DOHH2 (cell line): ENCODE data around the gene TMEM132E.

Experiments used
- H3F3A ChIP-seq: fragments of 200-600 bp; sonication (generic), shearing (Covaris generic); 2 replicates; pipeline ENCODE4 v1.6.0; 2016; ENCODE audit warnings: antibody characterized with exemption, mild to moderate bottlenecking; ENCODE audit not compliant: control insufficient read depth, insufficient read depth
- H3K27ac ChIP-seq: fragments of 200-600 bp; sonication (generic); 2 replicates; pipeline ENCODE4 v1.5.1; 2014; ENCODE audit warnings: low read depth, mild to moderate bottlenecking, low read length, moderate library complexity
- H3K27me3 ChIP-seq: fragments of 200-600 bp; sonication (generic); 2 replicates; pipeline ENCODE4 v1.6.1; 2014; ENCODE audit warnings: mild to moderate bottlenecking, low read length, mixed read lengths; ENCODE audit not compliant: control insufficient read depth
- H3K36me3 ChIP-seq: fragments of 200-600 bp; sonication (generic); 2 replicates; pipeline ENCODE4 v1.6.1; 2014; ENCODE audit warnings: mild to moderate bottlenecking, low read length, moderate library complexity, mixed read lengths; ENCODE audit not compliant: control insufficient read depth
- H3K4me1 ChIP-seq: fragments of 200-600 bp; sonication (generic); 2 replicates; pipeline ENCODE4 v1.6.1; 2014; ENCODE audit warnings: mild to moderate bottlenecking, low read length, mixed read lengths; ENCODE audit not compliant: control insufficient read depth
- H3K4me2 ChIP-seq: fragments of 200-600 bp; sonication (generic); 2 replicates; pipeline ENCODE4 v1.6.0; 2014; ENCODE audit warnings: mild to moderate bottlenecking, low read length, moderate library complexity
- H3K4me3 ChIP-seq: fragments of 200-600 bp; sonication (generic); 2 replicates; pipeline ENCODE4 v1.5.1; 2014; ENCODE audit warnings: mild to moderate bottlenecking, low read length, mixed read lengths
- H3K79me2 ChIP-seq: fragments of 200-600 bp; sonication (generic); 2 replicates; pipeline ENCODE4 v1.6.1; 2014; ENCODE audit warnings: mild to moderate bottlenecking, low read length, mixed read lengths; ENCODE audit not compliant: control insufficient read depth
- H3K9me2 ChIP-seq: fragments of 200-600 bp; sonication (generic); replicated peaks from 2 replicates; pipeline ENCODE4 v1.6.1; 2014; ENCODE audit warnings: mild to moderate bottlenecking, low read length, mixed read lengths; ENCODE audit not compliant: control insufficient read depth
- H3K9me3 ChIP-seq: fragments of 200-600 bp; sonication (generic); 2 replicates; pipeline ENCODE4 v1.6.1; 2014; ENCODE audit warnings: antibody characterized with exemption, low read length, mixed read lengths; ENCODE audit not compliant: control insufficient read depth, insufficient read depth
- H4K20me1 ChIP-seq: fragments of 200-600 bp; sonication (generic); 2 replicates; pipeline ENCODE4 v1.6.0; 2014; ENCODE audit warnings: low read depth, mild to moderate bottlenecking, antibody characterized with exemption, low read length, moderate library complexity; ENCODE audit not compliant: control insufficient read depth, insufficient read depth
- CTCF ChIP-seq: fragments of 200-600 bp; sonication (generic); IDR thresholded peaks from one replicate; pipeline ENCODE4 v1.5.1; 2014; ENCODE audit warnings: antibody characterized with exemption, mild to moderate bottlenecking, low read depth, low read length; ENCODE audit not compliant: poor library complexity, severe bottlenecking
- EZH2phosphoT487 ChIP-seq: fragments of 200-600 bp; sonication (generic); IDR thresholded peaks from 2 replicates; pipeline ENCODE4 v1.6.1; 2017; ENCODE audit warnings: borderline replicate concordance, mild to moderate bottlenecking, antibody characterized with exemption, low read length, moderate library complexity, mixed read lengths

The TMEM132E gene

DNA sequence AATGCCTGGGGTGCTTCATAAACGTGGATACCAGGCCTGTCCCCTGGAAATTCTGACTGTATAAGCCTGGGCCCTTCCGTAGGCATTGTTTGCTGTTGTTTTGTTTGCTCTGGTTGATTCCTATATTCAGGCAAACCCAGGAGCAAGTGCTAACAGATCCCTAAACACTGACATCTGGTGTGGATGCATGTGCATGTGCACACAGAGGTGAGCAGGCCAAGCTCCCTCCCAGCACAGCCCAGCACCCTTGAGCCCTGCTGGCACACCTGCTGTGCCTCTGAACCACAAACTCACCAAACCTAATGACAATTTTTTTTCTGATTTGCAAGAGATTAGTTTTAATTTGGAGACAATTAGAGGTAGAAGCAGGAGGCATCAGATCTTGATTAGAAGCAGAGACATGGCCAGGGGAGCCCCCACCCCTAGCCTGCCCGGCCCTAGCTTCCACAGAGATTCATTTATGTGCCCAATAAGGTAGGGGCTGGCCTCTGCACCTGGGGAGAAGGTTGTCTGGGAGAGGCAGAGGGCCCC is 40.4 kb downstream of the TMEM132E start:
- TF ChIP-seq EZH2phosphoT487 = no peak
- TF ChIP-seq CTCF = no peak
- no peaks in the 10 kb centered on the region for H3K9me3 ChIP-seq
- no peaks in the 10 kb centered on the region for H3K27me3 ChIP-seq
- H3K27ac ChIP-seq = no peak overlapping the region
- H3K4me2 ChIP-seq = no peak overlapping the region
- no peaks in the 10 kb centered on the region for H3K36me3 ChIP-seq
- H3K4me1 ChIP-seq = no peaks in the 10 kb centered on the region
- H3K4me3 ChIP-seq = no peak overlapping the region
- no peaks in the 10 kb centered on the region for H3K9me2 ChIP-seq
- H4K20me1 ChIP-seq = no peaks in the 10 kb centered on the region
- H3K79me2 ChIP-seq = no peaks in the 10 kb centered on the region
- no peaks in the 10 kb centered on the region for H3F3A ChIP-seq

DNA sequence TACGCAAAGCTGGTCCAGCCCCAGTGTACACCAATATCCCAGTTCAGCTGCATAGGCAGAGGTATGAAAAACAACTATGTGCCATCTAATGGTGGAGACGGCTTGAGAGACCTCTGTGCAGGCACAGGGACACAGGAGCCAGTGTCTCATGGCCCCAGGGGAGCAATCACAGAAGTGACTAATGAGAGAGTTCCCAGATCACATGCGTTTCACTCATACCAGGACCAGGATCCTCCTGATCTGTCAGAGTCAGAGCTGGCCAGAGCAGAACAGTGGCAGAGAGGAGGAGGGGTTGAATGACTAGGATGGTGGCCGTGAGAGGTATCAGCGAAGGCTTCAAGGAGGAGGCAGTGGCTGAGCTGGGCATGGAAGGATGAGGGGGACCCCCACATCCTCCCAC is 41.1 kb downstream of the TMEM132E start:
- H3K27me3 ChIP-seq = no peaks in the 10 kb centered on the region
- no peak overlapping the region for H3K4me2 ChIP-seq
- no peak overlapping the region for H3K4me3 ChIP-seq
- no peaks in the 10 kb centered on the region for H3K36me3 ChIP-seq
- no peaks in the 10 kb centered on the region for H3F3A ChIP-seq
- TF ChIP-seq EZH2phosphoT487 (no peak), CTCF (no peak)
- H3K9me2 ChIP-seq = no peaks in the 10 kb centered on the region
- H4K20me1 ChIP-seq = no peaks in the 10 kb centered on the region
- no peak overlapping the region for H3K27ac ChIP-seq
- H3K9me3 ChIP-seq = no peaks in the 10 kb centered on the region
- no peaks in the 10 kb centered on the region for H3K79me2 ChIP-seq
- no peaks in the 10 kb centered on the region for H3K4me1 ChIP-seq

GRCh38 chr17:34622862-34623623 is 43.7 kb downstream of the TMEM132E start:
- 0 out of 2 replicates have a peak, but pooled peaks cover 2% of the 10 kb centered on the region for H3K27me3 ChIP-seq
- no peaks in the 10 kb centered on the region for H3K9me3 ChIP-seq
- H3K79me2 ChIP-seq = no peaks in the 10 kb centered on the region
- no peaks in the 10 kb centered on the region for H3K36me3 ChIP-seq
- H3K9me2 ChIP-seq = no peaks in the 10 kb centered on the region
- no peaks in the 10 kb centered on the region for H3F3A ChIP-seq
- no peaks in the 10 kb centered on the region for H4K20me1 ChIP-seq
- H3K4me2 ChIP-seq = no peak overlapping the region
- no peaks in the 10 kb centered on the region for H3K4me1 ChIP-seq
- no peak overlapping the region for H3K4me3 ChIP-seq
- TF ChIP-seq CTCF (no peak), EZH2phosphoT487 (no peak)
- H3K27ac ChIP-seq = no peak overlapping the region
